AG10803 (cell line): ENCODE data around the gene NEMP2.

Source experiments
- DNase-seq: peaks from one replicate; pipeline ENCODE4 v3.0.0; 2010; ENCODE audit warnings: low read depth
- H3K4me3 ChIP-seq: 2 replicates; pipeline ENCODE4 v1.5.1; 2011; ENCODE audit warnings: mild to moderate bottlenecking, low read length, control low read depth
- TF ChIP-seq, protein P1 (sequence below): conservative IDR thresholded peaks from 2 replicates; pipeline ENCODE4 v1.5.1; 2011; ENCODE audit warnings: mild to moderate bottlenecking, low read length, control low read depth, inconsistent platforms

The NEMP2 gene

DNA sequence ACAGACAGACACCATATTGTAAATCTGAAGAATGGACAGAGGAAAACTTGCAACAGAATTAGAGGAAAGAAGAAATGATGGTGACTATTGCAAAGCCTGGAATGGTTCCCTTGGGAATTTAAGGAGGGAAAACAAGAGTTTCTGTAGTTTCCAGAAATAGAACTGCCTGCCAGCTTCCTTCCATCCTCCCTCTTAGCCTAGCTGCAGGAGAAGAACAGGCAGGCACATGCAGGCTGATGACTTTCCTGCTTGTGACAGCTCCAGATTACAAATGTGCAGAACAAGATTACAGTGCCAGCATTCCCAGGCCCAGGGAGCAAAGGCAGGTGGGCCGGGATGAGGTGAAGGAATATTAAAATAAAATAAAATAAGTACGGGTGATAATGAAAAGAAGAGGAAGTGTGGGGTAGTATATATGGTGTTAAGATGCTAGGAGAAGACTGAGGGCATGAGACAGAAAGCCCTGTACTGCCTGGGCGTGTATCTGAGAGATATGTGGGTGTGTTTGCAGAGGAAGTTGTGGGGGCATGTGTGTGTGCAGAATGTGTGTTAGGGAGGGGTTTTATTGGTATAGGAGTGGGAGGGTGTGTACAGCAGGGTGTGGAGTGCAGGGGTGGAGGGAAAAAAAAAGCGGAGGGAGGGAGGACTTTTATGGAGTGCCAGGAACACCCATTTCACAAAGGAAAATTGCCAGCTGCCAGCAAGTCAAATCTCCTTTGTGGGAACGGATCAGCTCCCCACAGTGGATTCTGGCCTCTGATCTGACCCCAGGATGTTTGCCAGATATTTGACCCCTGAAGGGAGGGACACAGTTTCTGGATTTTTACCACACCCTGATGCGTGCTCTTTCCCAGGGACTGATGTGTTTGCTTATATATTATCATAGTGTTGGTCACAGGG, 43.9 kb upstream of the NEMP2 start:
- no peak overlapping the region for H3K4me3 ChIP-seq
- TF ChIP-seq, protein P1, sequence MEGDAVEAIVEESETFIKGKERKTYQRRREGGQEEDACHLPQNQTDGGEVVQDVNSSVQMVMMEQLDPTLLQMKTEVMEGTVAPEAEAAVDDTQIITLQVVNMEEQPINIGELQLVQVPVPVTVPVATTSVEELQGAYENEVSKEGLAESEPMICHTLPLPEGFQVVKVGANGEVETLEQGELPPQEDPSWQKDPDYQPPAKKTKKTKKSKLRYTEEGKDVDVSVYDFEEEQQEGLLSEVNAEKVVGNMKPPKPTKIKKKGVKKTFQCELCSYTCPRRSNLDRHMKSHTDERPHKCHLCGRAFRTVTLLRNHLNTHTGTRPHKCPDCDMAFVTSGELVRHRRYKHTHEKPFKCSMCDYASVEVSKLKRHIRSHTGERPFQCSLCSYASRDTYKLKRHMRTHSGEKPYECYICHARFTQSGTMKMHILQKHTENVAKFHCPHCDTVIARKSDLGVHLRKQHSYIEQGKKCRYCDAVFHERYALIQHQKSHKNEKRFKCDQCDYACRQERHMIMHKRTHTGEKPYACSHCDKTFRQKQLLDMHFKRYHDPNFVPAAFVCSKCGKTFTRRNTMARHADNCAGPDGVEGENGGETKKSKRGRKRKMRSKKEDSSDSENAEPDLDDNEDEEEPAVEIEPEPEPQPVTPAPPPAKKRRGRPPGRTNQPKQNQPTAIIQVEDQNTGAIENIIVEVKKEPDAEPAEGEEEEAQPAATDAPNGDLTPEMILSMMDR = no peak
- peak; percentile 54 for DNase-seq

DNA sequence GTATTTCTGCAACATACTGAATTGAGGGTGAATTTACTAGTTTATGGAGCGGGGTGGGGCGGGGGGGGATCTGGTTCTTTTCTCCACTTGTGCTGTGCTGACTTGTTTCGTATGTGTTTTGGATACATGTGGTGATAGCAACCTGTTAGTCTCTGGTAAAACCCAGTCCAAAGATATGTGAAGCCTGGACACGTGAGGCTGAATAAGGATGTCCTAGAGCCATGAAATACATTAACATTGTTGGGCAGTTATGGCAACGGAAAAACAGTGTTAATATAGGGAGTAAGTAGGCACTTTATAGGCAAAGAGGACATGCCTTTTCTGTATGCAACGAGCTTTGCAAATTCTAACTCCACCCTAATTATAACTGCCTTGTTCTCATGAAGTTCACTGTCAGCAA, 42.1 kb upstream of the NEMP2 start:
- TF ChIP-seq, protein P1 = no peak
- H3K4me3 ChIP-seq = no peak overlapping the region
- DNase-seq = no peak

DNA sequence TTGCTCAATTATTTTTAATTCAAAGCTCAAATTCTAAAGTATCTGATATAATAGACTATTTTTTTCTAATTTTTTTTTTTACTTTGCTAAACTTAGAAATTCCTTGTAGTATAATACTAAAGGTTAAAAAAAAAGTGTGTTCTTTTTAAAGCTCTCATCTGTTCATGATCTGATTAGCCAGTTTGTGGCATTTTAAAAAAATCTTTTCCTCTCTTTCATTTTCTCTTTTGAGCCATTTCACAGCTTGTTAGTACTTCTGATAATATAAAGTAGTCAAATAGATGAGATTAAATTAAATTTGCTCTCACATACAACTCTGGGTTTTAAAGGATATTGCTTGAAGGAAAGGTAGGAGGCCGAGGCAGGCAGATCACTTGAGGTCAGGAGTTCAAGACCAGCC, 40.7 kb upstream of the NEMP2 start:
- no peak overlapping the region for H3K4me3 ChIP-seq
- TF ChIP-seq, protein P1 = no peak
- no peak for DNase-seq

DNA sequence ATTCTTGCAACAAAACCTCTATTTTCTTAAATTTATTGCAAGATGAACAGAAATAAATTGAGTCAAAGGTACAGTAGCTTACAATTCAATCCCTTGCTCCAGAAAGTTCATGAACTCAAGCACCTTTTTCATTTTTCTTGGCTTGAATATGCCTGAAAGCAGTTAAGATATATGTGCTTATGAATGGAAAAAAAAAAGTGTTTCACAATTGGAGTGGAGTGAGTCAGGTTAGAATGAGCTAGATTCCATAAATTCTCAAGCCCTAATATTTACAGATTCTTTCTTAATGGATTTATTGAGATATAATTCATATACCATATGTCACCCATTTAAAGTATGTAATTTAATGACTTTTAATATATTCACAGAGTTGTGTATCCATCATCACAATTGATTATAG, 39.6 kb upstream of the NEMP2 start:
- peak; percentile 71 for DNase-seq
- TF ChIP-seq, protein P1 = no peak
- no peak overlapping the region for H3K4me3 ChIP-seq

DNA sequence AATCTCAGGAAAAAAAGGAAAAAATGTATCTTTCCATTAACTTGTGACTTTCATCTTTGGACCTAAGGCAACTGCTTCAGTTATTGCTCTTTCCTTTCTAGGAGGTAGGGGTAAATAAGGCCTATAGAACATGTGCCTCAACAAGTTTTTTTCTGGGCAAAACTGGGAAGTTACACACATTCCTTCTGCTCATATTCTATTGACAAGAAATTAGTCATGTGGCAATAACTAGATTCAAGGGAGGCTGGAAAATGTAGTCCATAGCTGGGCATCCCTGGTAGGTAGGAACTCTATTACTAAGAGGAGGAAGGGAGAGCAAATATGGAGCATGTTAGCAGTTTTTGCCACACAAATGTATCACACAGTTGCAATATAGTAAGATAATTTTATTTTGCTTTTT, 37.7 kb upstream of the NEMP2 start:
- TF ChIP-seq, protein P1 = no peak
- DNase-seq = no peak
- H3K4me3 ChIP-seq = no peak overlapping the region

DNA sequence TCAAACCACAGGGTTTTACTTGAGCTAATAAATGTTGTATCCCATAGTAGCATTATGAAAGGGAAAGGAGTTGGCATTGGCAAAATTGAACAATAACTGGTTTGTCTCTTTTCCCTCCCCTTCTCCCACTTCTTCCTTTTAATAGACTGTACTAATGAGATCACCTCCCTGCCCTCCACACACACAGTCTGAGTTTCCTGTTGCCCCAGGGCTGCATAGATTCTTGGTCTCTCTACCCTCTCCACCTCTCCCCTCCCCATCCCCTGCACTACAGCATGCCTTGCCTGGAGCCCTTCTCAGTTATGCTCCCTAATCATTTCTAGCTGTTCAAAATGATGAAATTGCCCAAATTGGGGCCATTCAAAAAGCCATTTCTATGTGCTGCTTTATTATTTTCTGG, 37.2 kb upstream of the NEMP2 start:
- no peak overlapping the region for H3K4me3 ChIP-seq
- TF ChIP-seq, protein P1 = no peak
- no peak for DNase-seq

DNA sequence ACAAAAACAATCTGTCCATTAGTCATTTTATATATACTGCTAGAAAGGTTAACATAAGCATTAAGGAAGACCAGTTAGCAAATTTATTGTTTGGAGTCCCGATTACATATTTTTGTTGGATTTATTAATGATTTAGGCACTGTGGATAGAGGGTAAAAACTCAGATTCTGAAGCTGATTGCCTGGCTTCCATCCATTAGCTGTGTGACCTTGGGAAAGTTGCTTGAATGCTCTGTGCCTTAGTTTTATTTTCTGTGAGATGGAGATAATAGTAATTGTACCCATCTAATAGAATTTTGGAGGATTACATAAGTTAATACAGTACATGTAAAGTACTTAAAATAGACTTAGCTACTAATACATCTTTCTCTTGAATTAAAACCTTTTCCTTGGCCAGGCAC, 36.3 kb upstream of the NEMP2 start:
- no peak overlapping the region for H3K4me3 ChIP-seq
- TF ChIP-seq, protein P1 = no peak
- DNase-seq = no peak
